HAP-1 (cell line): ENCODE results near the gene DIP2C.
A peak's percentile ranks its signal among the peaks of the same experiment; 100 is the strongest.
"Not testable (repeated sequence)": the region's sequence is repeated elsewhere in the genome, so short reads cannot be mapped to it uniquely, and the experiment has no call there.

Experiments used
- DNase-seq, 2 experiments: peaks; one replicate each; pipeline ENCODE4 v3.0.0-alpha.2; 2016 to 2020; ENCODE audit warnings: low spot score in 2 of 2
- H3K27me3 ChIP-seq: fragments of 250-450 bp; sonication (Bioruptor Pico); 2 replicates; pipeline ENCODE4 v1.5.1; 2020; ENCODE audit warnings: low read depth, mild to moderate bottlenecking, moderate library complexity
- H3K36me3 ChIP-seq: fragments of 250-450 bp; sonication (Bioruptor Pico); replicated peaks from 2 replicates; pipeline ENCODE4 v1.5.1; 2020; ENCODE audit warnings: mild to moderate bottlenecking
- H3K4me1 ChIP-seq: fragments of 250-450 bp; sonication (Bioruptor Pico); 2 replicates; pipeline ENCODE4 v1.5.1; 2020; ENCODE audit warnings: mild to moderate bottlenecking
- H3K4me3 ChIP-seq: fragments of 250-450 bp; sonication (Bioruptor Pico); 2 replicates; pipeline ENCODE4 v1.5.1; 2020; ENCODE audit warnings: mild to moderate bottlenecking, moderate library complexity
- H3K9me3 ChIP-seq: fragments of 250-450 bp; sonication (Bioruptor Pico); 2 replicates; pipeline ENCODE4 v1.5.1; 2020; ENCODE audit warnings: mild to moderate bottlenecking, moderate library complexity
- in situ Hi-C: fragments of 300-500 bp; cut with MboI; formaldehyde crosslinking; loops from 3 replicates; pipeline ENCODE4 v1.14.3; 2020; ENCODE audit warnings: low sequenced_read_pairs, inconsistent platforms, mixed read lengths

DIP2C gene

DNA sequence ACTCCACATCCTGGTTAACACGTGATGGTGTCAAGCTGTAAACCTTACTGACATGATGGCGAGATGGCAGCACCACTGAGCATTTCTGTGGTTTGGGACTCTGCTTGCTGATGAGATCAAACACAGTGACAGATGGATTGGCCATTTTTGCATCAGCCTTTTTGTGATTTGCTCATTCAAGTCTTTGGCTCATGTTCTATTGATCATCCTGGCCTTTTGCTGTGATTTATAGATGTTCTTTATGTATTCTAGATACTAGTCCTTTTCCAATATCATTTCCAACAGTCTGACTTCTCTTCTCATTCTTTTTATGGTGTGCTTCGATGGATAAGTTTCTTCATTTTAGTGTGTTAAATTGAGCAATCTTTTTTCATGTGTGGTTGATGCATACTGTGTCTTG is 24.7 kb upstream of the DIP2C start:
- Histone ChIP-seq H3K9me3 (peaks cover 7% of the 10 kb centered on the region), H3K27me3 (no peaks in the 10 kb centered on the region)
- in situ Hi-C loops, result no loop called here

DNA sequence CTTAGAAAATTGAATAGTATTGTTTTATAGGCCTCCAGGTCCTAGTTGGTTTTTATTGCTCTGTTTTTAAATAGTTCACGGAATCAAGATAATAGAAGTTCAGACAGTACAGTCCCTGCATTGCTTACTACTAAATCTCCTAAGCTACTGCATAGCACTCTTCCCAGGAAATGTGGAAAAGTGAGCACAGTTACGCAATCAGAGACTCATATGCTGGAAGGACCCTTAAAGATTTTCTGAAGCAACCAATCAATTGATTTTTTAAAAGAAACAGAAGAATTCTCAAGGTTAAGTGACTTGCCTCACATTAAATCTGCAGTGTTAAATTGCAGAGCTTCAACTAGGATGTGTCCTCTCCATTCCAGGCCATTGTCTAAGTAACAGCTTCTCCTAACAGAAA is 23.1 kb upstream of the DIP2C start:
- no peak overlapping the region for H3K4me3 ChIP-seq
- H3K36me3 ChIP-seq, result no peaks in the 10 kb centered on the region
- in situ Hi-C loops, result no loop called here
- H3K27me3 ChIP-seq, result no peaks in the 10 kb centered on the region
- DNase-seq, result peak in 1 of 2 experiments; percentile 28
- peaks cover 7% of the 10 kb centered on the region for H3K9me3 ChIP-seq
- H3K4me1 ChIP-seq, result no peaks in the 10 kb centered on the region

More for the DNA sequence above, 24.7 kb upstream of the DIP2C start:
- no peak overlapping the region for H3K4me3 ChIP-seq
- no peaks in the 10 kb centered on the region for H3K4me1 ChIP-seq
- no peaks in the 10 kb centered on the region for H3K36me3 ChIP-seq
- no peak for DNase-seq

DNA sequence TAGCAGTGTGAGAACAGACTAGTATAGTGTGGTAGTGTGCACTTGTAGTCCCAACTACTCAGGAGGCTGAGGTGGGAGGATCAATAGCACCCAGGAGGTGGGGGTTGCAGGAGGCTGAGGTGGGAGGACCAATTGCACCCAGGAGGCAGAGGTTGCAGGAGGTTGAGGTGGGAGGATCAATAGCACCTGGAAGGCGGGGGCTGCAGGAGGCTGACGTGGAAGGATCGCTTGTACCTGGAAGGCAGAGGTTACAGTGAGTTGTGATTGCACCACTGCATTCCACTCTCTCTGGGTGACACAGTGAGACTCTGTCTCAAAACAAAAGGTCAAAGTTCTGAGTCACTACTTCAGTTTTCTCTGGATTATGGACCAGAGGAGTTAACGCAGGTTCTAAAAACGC is 22.6 kb upstream of the DIP2C start:
- in situ Hi-C loops, result no loop called here
- peaks cover 3% of the 10 kb centered on the region; the same call in 1 of the 2 replicates for H3K27me3 ChIP-seq
- H3K4me1 ChIP-seq, result no peaks in the 10 kb centered on the region
- peaks cover 7% of the 10 kb centered on the region for H3K9me3 ChIP-seq
- DNase-seq, result no peak
- no peak overlapping the region for H3K4me3 ChIP-seq
- no peaks in the 10 kb centered on the region for H3K36me3 ChIP-seq

DNA sequence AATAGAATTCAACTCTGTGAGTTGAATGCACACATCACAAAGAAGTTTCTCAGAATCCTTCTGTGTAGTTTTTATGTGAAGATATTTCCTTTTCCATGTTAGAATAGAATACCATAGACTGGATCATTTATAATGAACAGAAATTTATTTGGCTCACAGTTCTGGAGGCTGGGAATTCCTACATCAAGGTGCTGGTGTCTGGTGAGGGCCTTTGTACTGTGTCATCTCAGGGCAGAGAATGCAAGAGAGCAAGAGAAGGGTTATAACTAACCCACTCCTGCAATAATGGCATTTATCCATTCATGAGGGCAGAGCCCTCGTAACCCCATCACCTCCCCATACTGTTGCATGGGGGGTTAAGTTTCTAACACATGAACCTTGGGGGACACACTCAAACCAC is 18.4 kb upstream of the DIP2C start:
- no peaks in the 10 kb centered on the region for H3K36me3 ChIP-seq
- DNase-seq, result no peak
- no peak overlapping the region for H3K4me3 ChIP-seq
- H3K9me3 ChIP-seq, result no peaks in the 10 kb centered on the region
- H3K27me3 ChIP-seq, result peaks cover 11% of the 10 kb centered on the region
- no peaks in the 10 kb centered on the region for H3K4me1 ChIP-seq
- in situ Hi-C loops, result no loop called here

DNA sequence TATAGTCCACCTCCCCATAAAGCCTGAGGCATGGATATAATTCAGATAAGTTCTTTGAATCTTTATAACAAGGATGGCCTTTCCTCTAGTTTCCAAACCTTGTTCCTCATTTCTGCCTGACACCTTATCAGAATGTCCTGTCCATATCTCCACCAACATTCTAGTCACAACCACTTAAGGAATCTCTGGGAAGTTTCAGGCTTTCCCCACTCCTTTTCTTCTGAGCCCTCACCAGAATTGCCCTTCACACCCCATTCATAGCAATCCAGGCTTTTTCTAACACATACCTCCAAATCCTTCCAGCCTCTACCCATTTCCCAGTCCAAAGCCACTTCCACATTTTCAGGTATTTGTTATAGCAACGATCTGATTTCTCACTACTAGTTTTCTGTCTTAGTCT is 18.0 kb upstream of the DIP2C start:
- no peaks in the 10 kb centered on the region for H3K4me1 ChIP-seq
- no peaks in the 10 kb centered on the region for H3K36me3 ChIP-seq
- no peak overlapping the region for H3K4me3 ChIP-seq
- H3K9me3 ChIP-seq, result no peaks in the 10 kb centered on the region
- in situ Hi-C loops, result no loop called here
- peaks cover 11% of the 10 kb centered on the region for H3K27me3 ChIP-seq
- DNase-seq, result no peak

DNA sequence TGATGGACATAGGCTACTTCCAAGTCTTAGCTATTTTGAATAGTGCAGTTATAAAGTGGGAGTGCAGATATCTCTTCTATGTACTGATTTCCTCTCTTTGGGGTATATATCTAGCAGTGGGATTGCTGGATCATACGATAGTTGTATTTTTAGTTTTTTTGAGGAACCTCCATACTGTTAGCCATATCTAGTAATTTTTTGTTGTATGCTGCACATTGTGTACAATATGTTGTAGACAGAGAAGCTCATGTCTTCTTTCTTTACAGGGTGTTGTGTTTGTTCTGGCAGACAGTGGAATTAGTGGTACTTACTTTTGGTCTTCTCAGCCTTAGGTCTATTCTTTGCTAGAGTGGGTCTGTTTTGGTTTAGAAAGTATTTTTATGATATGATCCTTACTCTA is 13.7 kb upstream of the DIP2C start:
- no peak for DNase-seq
- H3K9me3 ChIP-seq, result no peaks in the 10 kb centered on the region
- peaks cover 25% of the 10 kb centered on the region for H3K27me3 ChIP-seq
- H3K4me3 ChIP-seq, result no peak overlapping the region
- in situ Hi-C loops, result no loop called here
- H3K4me1 ChIP-seq, result peaks cover 6% of the 10 kb centered on the region
- no peaks in the 10 kb centered on the region for H3K36me3 ChIP-seq

DNA sequence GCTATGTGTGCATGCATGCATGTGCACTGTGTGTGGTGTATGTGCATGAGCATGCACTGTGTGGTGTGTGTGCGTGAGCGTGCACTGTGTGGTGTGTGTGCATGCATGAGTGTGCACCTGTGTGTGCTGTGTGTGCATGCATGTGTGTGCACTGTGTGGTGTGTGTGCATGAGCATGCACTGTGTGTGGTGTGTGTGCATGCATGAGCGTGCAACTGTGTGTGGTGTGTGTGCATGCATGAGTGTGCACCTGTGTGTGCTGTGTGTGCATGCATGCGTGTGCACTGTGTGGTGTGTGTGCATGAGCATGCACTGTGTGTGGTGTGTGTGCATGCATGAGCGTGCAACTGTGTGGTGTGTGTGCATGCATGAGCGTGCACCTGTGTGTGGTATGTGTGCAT is 10.7 kb upstream of the DIP2C start:
- H3K4me1 ChIP-seq, in situ Hi-C loops, DNase-seq, H3K36me3 ChIP-seq, H3K4me3 ChIP-seq, H3K9me3 ChIP-seq: not testable (repeated sequence)
- peaks cover 14% of the 10 kb centered on the region for H3K27me3 ChIP-seq

DNA sequence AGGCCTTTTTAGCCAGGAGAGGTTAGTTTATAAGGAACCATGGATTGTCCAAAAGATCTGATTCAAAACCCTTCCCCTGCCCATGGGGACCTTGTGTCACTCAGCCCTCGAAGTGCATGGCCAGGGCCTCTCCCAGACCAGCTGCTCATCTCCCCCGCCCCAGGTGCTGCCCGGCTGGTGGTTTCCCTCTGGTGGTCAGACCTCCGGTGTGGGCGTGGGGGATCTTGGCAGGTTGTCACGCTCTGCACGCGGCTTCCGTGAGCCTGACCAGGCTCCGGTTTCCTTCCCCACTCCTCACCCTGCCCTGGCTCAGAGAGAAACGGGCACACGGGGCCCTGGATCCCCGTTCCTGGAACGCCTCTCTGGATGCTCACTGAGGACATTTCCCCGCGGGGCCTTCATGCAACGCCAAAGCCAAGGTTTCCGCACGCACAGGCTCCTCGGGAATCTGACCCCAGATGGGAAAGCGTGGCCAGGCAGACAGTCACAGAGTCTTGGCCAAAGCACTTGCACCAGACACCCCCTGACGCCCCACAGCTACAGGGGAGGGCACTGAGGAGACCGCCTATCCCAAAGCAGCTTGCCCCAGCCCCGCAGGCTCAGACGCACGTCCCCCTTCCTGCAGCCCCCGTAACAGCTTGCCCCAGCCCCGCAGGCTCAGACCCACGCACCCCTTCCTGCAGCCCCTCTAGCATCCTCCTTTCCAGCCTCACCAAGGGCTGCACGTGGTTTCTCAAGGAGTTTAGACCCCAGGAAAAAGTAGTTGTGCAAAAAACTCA is 7.8 kb upstream of the DIP2C start:
- no peak for DNase-seq
- in situ Hi-C loops, result no loop called here
- H3K36me3 ChIP-seq, result no peaks in the 10 kb centered on the region
- peaks cover 14% of the 10 kb centered on the region for H3K27me3 ChIP-seq
- H3K4me3 ChIP-seq, result no peak overlapping the region
- no peaks in the 10 kb centered on the region for H3K9me3 ChIP-seq
- peaks cover 6% of the 10 kb centered on the region for H3K4me1 ChIP-seq

DNA sequence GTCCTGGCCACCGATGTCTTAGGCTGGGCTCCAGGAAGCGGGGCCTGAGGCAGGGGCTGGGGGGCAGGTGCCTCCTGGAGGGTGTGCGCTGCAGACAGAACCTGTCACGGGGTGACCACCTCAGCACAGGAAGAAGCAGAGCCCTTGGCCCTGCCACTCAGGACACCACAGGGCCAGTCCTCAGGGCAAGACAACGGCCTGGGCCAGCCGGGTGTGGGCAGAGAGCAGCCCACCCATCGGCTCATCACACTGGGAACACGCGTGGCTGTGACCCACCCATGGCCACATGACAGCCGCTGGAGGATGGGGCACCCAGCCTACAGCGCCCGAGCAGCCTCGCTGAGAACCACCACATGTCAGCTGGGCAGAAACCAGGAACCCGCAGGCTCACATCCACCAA is 5.9 kb upstream of the DIP2C start:
- peaks cover 6% of the 10 kb centered on the region for H3K4me1 ChIP-seq
- H3K4me3 ChIP-seq, result no peak overlapping the region
- H3K27me3 ChIP-seq, result no peaks in the 10 kb centered on the region
- no peak for DNase-seq
- no peaks in the 10 kb centered on the region for H3K9me3 ChIP-seq
- in situ Hi-C loops, result no loop called here
- no peaks in the 10 kb centered on the region for H3K36me3 ChIP-seq

DNA sequence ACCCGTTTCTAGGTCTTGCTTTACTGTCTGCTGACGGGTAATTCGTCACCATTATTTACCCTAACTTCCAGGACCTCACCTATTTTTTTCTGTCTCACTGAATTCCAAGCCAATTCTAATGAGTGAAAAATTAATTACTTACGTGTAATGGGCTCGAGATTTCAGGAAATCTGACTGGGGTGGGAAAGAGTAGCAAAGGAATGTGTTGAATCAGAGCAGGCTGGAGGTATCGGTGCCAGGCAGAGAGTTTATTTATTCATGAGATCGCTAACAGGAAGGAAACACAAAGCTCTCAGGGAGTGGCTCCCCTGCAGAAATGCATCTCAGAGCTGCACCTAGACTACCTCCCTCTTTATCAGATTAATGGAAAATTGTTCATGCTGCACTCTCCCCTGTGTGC is 4.0 kb upstream of the DIP2C start:
- DNase-seq, result no peak
- Histone ChIP-seq H3K4me3 (no peak overlapping the region), H3K9me3 (no peaks in the 10 kb centered on the region), H3K4me1 (no peaks in the 10 kb centered on the region), H3K36me3 (no peaks in the 10 kb centered on the region), H3K27me3 (no peaks in the 10 kb centered on the region)
- in situ Hi-C loops, result no loop called here

DNA sequence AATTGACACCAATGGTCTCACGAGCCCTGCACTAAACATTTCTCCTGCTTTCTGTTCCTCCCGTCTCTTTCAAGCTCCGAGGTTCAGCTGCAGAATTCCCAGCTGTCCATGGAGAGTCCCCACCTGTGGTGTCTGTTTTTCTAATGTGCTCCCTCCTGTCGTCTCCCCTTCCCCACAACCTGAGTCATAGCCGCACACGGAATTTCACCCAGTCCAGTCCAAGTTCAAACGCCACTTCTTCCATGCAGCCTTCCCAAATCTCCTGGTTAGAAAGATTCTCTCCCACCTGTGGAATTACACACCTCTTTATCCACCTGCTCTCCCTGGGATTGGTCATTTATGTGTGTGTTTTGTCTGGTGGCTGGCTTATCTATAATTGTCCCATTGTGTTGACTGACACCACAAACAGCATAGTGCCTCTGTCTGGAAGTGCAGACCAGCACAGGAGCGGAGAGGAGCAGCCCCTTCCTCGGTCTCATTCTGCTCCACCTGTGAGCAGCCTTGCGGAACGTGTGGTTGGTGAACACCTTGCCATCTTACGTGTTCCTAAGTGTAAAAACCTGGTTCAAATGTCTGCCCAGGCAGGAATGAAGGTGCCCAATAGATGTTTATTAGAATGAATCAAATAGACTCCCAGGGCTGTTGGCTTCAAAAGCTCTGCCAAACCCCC is 3.3 kb upstream of the DIP2C start:
- Histone ChIP-seq H3K9me3 (no peaks in the 10 kb centered on the region), H3K4me1 (no peaks in the 10 kb centered on the region), H3K4me3 (no peak overlapping the region), H3K36me3 (no peaks in the 10 kb centered on the region), H3K27me3 (no peaks in the 10 kb centered on the region)
- DNase-seq, result no peak
- in situ Hi-C loops, result no loop called here

DNA sequence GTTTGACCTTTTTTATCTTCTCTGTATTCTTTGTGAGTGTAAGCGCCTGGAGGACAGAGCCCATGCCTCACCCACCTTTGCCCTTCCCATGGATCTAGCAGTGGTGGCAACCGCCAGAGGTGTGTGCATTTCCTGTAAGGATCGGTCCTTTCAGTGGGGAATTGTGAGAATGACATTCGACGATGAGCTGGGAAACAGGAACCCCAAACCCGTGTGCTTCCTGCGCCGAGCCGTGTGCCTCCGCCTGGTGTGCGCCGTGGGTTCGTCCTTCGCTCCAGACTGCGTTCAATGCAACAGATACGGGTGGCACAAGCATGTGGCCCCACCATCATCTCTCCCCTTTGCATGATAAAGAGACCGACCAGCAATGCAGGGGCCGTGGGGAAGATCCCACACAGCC is 1.7 kb upstream of the DIP2C start:
- in situ Hi-C loops, result no loop called here
- Histone ChIP-seq H3K27me3 (no peaks in the 10 kb centered on the region), H3K4me1 (no peaks in the 10 kb centered on the region), H3K4me3 (no peak overlapping the region), H3K36me3 (no peaks in the 10 kb centered on the region), H3K9me3 (no peaks in the 10 kb centered on the region)
- DNase-seq, result no peak

DNA sequence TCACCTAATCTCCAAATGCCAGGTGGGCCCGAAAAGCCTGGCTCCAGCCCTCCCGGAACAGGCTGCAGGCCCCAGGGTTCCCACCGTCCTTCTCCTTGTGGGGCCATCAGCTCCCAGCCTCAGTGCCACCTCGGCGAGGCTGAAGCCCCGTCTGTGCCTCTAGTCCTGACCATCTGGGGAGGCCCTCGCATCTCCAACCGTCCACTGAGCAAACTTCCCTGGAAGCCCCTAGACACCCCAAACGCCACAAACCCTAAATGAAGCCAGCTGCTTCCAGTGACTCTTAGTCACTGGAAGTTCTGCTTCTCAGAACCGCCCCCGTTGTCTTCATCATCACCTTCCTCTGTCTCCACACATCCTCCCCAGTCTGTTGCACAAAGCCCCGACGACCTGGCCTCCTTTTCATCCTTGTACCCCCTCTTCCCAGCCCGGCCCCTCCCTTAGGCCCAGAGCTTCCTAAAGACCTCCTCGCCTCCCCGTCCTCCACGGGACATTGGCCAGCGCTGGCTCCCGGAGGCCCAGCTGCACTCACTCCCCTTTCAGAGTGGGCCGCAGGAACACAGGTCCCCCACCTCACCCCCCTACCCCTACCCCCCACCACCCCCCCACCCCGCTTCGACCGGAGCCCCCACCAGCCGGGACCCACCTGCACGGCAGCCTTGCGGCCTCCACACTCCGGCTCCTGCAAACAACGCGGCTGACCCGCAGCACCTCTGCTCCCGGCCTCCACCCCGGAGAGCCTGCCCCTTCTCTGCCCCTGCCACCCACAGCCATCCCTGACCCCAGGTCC is 1.1 kb upstream of the DIP2C start:
- no peaks in the 10 kb centered on the region for H3K36me3 ChIP-seq
- no peaks in the 10 kb centered on the region for H3K27me3 ChIP-seq
- in situ Hi-C loops, result no loop called here
- DNase-seq, result no peak
- no peaks in the 10 kb centered on the region for H3K9me3 ChIP-seq
- H3K4me3 ChIP-seq, result peak overlapping the region; percentile 34
- H3K4me1 ChIP-seq, result no peaks in the 10 kb centered on the region

DNA sequence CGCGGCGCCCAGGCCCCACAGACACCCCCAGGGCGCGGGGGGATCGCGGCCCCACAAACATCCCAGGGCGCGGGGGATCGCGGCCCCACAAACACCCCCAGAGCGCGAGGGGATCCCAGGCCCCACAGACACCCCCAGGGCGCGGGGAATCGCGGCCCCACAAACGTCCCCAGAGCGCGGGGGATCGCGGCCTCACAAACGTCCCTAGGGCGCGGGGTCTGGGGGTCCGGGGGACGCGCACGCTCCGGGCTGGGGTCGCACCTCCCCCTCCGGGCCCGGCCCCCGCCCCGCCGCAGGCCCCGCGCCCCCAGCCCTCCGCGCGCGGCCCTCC is 382 bp downstream of the DIP2C start:
- no peaks in the 10 kb centered on the region for H3K27me3 ChIP-seq
- DNase-seq, result no peak
- no peaks in the 10 kb centered on the region for H3K36me3 ChIP-seq
- peak overlapping the region; percentile 68 for H3K4me3 ChIP-seq
- in situ Hi-C loops, result no loop called here
- no peaks in the 10 kb centered on the region for H3K9me3 ChIP-seq
- H3K4me1 ChIP-seq, result no peaks in the 10 kb centered on the region
